Tibial artery (tissue), 4 donors: ENCODE data around the gene NSD2.
"Not testable (repeated sequence)": the region's sequence is repeated elsewhere in the genome, so short reads cannot be mapped to it uniquely, and the experiment has no call there.

Source experiments
- DNase-seq, 2 donors: peaks; one replicate each; pipeline ENCODE4 v3.0.0-alpha.2; 2019
- H3K27ac ChIP-seq, 2 donors: fragments of 200-600 bp; sonication (generic) in 1 of 2; 1 replicate in 1 of 2; 2 replicates in 1 of 2; pipeline ENCODE4 v1.5.1; 2018 to 2019; ENCODE audit warnings: mild to moderate bottlenecking in 1 of 2
- H3K27me3 ChIP-seq, 2 donors: fragments of 200-600 bp; sonication (generic) in 1 of 2; one replicate each; pipeline versions ENCODE4 v1.5.1 to v1.6.0; 2016 to 2019
- H3K36me3 ChIP-seq, 3 donors: fragments of 200-600 bp; sonication (generic) in 2 of 3; one replicate each; pipeline ENCODE4 v1.5.1; 2016 to 2019; ENCODE audit warnings: mild to moderate bottlenecking in 2 of 3
- H3K4me1 ChIP-seq, 4 donors: fragments of 200-600 bp; sonication (generic) in 2 of 4; 1 replicate in 3 of 4; 2 replicates in 1 of 4; pipeline ENCODE4 v1.5.1; 2016 to 2019
- H3K4me3 ChIP-seq, 2 donors: fragments of 200-600 bp; sonication (generic) in 1 of 2; 1 replicate in 1 of 2; 2 replicates in 1 of 2; pipeline ENCODE4 v1.5.1; 2018 to 2019; ENCODE audit warnings: mild to moderate bottlenecking in 2 of 2
- H3K9me3 ChIP-seq, 3 donors: fragments of 200-600 bp; sonication (generic) in 1 of 3; one replicate each; pipeline ENCODE4 v1.5.1; 2016 to 2019
- intact Hi-C: fragments of 100-400 bp; cut with DNase I; formaldehyde crosslinking; loops from one replicate; pipeline ENCODE4 v1.15.0; 2023; ENCODE audit warnings: low total_unique reads
- TF ChIP-seq, protein P1 (sequence below), 2 experiments: fragments of 200-600 bp in 1 of 2; fragments of 450-650 bp in 1 of 2; IDR thresholded peaks; one replicate each; pipeline ENCODE4 v1.5.1; 2017 to 2019; ENCODE audit warnings: antibody characterized with exemption in 2 of 2, mild to moderate bottlenecking in 1 of 2, moderate library complexity in 1 of 2

Gene NSD2

DNA sequence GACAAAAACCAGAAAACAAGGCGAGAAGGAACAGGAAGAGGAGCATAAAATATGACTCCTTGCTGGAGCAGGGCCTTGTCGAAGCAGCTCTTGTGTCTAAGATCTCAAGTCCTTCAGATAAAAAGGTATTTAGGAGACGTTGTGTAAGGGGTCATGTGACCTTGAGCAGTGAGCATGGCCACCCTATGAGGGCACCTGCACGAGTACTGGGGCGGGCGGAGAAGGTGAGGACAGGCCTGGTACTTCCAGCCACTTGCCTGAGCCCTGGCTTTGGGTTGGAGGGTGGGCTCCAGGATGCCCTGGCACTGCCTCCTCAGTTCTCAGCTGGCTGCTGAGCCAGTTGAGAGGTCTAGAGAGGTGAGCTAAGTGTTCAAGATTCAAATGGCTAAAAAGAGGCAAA, 29.9 kb downstream of the NSD2 start:
- intact Hi-C loops: loop anchor here (10.0 kb wide), 1 partner anchor 46 kb away; the partner anchor contains the start of gene LETM1
- H3K4me3 ChIP-seq: no peak overlapping the region
- no peak for DNase-seq
- H3K27ac ChIP-seq: no peak overlapping the region
- H3K36me3 ChIP-seq: peaks cover 0 to 52% (median 35%) of the 10 kb centered on the region in 3 donors
- TF ChIP-seq, protein P1, sequence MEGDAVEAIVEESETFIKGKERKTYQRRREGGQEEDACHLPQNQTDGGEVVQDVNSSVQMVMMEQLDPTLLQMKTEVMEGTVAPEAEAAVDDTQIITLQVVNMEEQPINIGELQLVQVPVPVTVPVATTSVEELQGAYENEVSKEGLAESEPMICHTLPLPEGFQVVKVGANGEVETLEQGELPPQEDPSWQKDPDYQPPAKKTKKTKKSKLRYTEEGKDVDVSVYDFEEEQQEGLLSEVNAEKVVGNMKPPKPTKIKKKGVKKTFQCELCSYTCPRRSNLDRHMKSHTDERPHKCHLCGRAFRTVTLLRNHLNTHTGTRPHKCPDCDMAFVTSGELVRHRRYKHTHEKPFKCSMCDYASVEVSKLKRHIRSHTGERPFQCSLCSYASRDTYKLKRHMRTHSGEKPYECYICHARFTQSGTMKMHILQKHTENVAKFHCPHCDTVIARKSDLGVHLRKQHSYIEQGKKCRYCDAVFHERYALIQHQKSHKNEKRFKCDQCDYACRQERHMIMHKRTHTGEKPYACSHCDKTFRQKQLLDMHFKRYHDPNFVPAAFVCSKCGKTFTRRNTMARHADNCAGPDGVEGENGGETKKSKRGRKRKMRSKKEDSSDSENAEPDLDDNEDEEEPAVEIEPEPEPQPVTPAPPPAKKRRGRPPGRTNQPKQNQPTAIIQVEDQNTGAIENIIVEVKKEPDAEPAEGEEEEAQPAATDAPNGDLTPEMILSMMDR (IDR thresholded peaks at IDR 0.05): no peak
- no peaks in the 10 kb centered on the region for H3K27me3 ChIP-seq
- H3K9me3 ChIP-seq: no peaks in the 10 kb centered on the region
- H3K4me1 ChIP-seq: peaks cover 0 to 9% (median 0%) of the 10 kb centered on the region in 4 donors

DNA sequence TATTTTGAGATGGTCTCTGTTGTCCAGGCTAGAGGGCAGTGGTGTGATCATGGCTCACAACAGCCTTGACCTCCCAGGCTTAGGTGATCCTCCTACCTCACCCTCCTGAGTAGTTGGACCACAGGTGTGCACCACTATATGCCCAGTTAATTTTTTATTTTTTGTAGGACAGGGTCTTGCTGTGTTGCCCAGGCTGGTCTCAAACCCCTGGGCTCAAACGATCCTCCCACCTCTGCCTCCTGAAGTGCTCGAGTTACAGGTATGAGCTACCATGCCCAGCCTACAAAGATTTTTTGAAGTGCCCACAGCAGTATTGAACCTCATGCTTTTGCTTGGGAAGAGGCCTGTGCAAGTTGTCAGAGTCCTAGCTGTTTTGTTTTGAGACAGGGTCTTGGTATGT, 31.1 kb downstream of the NSD2 start:
- TF ChIP-seq, protein P1 (IDR thresholded peaks at IDR 0.05): no peak
- H3K9me3 ChIP-seq: no peaks in the 10 kb centered on the region
- no peak overlapping the region for H3K4me3 ChIP-seq
- peaks cover 0 to 9% (median 0%) of the 10 kb centered on the region in 4 donors for H3K4me1 ChIP-seq
- no peak overlapping the region for H3K27ac ChIP-seq
- no peaks in the 10 kb centered on the region for H3K27me3 ChIP-seq
- peaks cover 6 to 55% (median 35%) of the 10 kb centered on the region in 3 donors for H3K36me3 ChIP-seq
- no peak for DNase-seq
- intact Hi-C loops: loop anchor here (10.0 kb wide), 1 partner anchor 47 kb away; the partner anchor contains the start of gene LETM1

DNA sequence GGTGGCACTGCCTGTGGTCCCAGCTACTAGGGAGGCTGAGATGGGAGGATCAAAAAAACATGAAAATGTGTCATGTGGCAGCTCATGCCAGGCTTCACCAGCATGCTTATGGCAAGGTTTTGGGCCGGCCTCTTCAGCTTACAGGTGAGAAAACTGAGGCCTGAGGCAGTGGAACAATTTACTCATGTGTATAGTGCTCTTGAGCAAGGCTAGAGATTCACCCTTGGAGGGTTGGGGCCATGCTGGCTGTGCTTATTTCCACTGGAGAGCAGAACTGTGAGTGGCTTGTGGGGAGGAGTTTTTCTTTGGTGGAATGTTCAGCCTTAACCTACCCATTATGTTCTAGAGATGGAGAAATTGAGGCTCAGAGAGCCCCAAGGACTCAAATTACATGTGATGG, 31.8 kb downstream of the NSD2 start:
- TF ChIP-seq, protein P1 (IDR thresholded peaks at IDR 0.05): no peak
- H3K27me3 ChIP-seq: no peaks in the 10 kb centered on the region
- no peak overlapping the region for H3K4me3 ChIP-seq
- intact Hi-C loops: loop anchor here (10.0 kb wide), 1 partner anchor 48 kb away; the partner anchor contains the start of gene LETM1
- H3K4me1 ChIP-seq: peaks cover 0 to 9% (median 0%) of the 10 kb centered on the region in 4 donors
- no peaks in the 10 kb centered on the region for H3K9me3 ChIP-seq
- H3K36me3 ChIP-seq: peaks cover 6 to 55% (median 35%) of the 10 kb centered on the region in 3 donors
- no peak for DNase-seq
- no peak overlapping the region for H3K27ac ChIP-seq

DNA sequence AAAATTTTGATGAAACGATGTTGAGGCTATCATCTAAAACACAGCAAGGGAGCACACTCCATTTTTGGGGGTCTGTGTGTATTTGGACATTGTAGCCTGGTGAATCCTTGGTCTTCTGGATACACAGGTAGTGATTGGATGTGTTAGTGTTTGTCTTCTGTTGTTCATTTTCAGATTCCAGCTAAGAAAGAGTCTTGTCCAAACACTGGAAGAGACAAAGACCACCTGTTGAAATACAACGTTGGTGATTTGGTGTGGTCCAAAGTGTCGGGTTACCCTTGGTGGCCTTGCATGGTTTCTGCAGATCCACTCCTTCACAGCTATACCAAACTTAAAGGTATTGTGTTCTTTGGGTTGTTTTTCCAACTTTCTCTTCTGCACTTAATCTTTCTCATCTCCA, 32.8 kb downstream of the NSD2 start:
- TF ChIP-seq, protein P1 (IDR thresholded peaks at IDR 0.05): no peak
- no peaks in the 10 kb centered on the region for H3K27me3 ChIP-seq
- H3K9me3 ChIP-seq: no peaks in the 10 kb centered on the region
- H3K27ac ChIP-seq: no peak overlapping the region
- DNase-seq: no peak
- H3K36me3 ChIP-seq: peaks cover 6 to 55% (median 35%) of the 10 kb centered on the region in 3 donors
- intact Hi-C loops: loop anchor here (10.0 kb wide), 1 partner anchor 49 kb away; the partner anchor contains the start of gene LETM1
- peaks cover 0 to 6% (median 0%) of the 10 kb centered on the region in 4 donors for H3K4me1 ChIP-seq
- H3K4me3 ChIP-seq: no peak overlapping the region

DNA sequence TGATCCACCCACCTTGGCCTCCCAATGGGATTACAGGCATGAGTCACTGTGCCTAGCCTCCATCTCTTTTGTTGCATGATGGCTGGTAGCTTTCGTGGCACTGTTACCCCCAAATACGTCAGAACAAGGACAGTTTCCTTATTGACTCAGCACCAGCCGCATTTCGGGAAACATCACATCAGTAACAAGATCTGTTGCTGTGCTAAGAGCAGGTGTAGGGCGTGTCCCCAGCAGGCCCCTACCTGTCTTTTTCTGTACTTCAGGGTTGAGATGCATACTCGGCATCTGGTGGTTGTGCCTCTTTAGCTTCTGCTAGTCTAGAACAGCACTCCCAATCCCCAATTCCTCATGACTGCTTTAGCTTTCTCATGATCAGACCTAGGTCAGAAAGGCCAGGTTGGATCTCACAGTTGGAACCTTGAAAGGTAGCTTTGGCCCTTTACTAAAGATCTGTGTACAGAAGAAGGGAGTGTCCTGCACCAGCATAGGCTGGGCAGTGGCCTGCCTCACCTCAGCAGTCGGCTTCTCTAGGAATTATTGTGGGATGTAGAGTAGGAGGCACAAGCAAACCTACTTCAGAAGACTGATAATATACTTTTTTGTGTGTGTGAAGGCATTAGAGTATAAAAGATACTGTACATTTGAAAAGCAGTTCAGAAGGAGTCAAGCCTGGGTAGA, 36.8 kb downstream of the NSD2 start:
- TF ChIP-seq, protein P1 (IDR thresholded peaks at IDR 0.05): no peak
- no peaks in the 10 kb centered on the region for H3K27me3 ChIP-seq
- no peak overlapping the region for H3K4me3 ChIP-seq
- no peaks in the 10 kb centered on the region for H3K4me1 ChIP-seq
- no peak overlapping the region for H3K27ac ChIP-seq
- H3K36me3 ChIP-seq: peaks cover 6 to 40% (median 18%) of the 10 kb centered on the region in 3 donors
- intact Hi-C loops: loop anchor here (10.0 kb wide), 1 partner anchor 53 kb away; the partner anchor contains the start of gene LETM1
- DNase-seq: no peak
- no peaks in the 10 kb centered on the region for H3K9me3 ChIP-seq

DNA sequence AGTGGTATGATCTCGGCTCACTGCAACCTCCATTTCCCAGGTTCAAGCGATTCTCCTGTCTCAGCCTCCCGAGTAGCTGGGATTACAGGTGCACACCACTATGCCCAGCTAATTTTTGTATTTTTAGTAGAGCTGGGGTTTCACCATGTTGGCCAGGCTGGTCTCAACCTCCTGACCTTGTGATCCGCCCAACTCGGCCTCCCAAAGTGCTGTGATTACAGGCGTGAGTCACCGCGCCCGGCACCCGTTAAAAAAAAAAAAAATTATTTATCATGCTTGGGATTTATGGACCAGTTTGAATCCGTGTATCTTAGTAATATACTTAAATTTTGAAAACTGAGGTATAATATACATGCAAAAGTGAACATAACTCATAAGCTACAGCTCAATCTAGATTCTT, 38.5 kb downstream of the NSD2 start:
- H3K9me3 ChIP-seq, H3K27me3 ChIP-seq, H3K4me3 ChIP-seq, H3K4me1 ChIP-seq, H3K27ac ChIP-seq, DNase-seq: not testable (repeated sequence)
- intact Hi-C loops: loop anchor here (10.0 kb wide), 1 partner anchor 55 kb away; the partner anchor contains the start of gene LETM1
- H3K36me3 ChIP-seq: peaks cover 10 to 30% (median 19%) of the 10 kb centered on the region in 3 donors
